Esophagus squamous epithelium (tissue), 4 donors: Measurements from ENCODE around the gene CD68.

Source experiments
- POLR2A ChIP-seq, 4 donors: fragments of 450-650 bp; IDR thresholded peaks; one replicate each; pipeline ENCODE4 v1.6.1; 2017; ENCODE audit warnings: antibody characterized with exemption in 4 of 4, mild to moderate bottlenecking in 4 of 4, moderate library complexity in 3 of 4
- TF ChIP-seq, protein P1 (sequence below), 6 experiments: fragments of 450-650 bp in 4 of 6; fragments of 200-600 bp in 2 of 6; sonication (generic) in 2 of 6; IDR thresholded peaks; one replicate each; pipeline ENCODE4 v1.5.1; 2016 to 2019; ENCODE audit warnings: antibody characterized with exemption in 6 of 6, mild to moderate bottlenecking in 4 of 6, moderate library complexity in 4 of 6

DNA sequence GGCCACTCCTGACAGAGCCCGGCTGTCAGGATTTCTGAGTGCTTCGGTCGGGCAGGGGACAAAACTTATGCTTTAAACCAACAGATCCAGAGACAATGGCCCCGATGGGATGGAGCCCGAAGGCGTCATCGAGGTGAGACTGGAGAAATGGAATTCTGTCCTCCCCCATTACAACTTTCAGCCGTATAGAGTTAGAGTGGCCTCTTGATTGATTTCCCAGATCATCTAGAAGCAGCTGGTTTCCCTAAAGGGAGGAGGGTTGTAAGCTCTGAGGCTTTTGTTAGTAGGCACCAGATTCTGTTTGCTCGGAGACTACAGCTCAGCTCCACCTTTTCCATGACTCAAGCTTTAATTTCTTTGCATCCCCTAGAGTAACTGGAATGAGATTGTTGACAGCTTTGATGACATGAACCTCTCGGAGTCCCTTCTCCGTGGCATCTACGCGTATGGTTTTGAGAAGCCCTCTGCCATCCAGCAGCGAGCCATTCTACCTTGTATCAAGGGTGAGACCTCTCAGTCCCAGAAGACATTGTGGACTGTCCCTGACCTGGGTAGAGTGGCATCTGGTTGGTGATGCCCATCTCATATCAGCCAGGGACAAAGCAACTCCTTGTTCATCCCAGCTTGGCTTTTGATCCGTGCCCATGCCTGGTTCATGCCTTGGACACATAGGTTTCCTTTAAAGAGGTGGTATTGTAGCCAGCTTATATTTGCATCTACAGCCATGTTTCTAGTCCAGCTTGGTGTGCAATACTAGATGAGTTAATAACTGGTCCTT is 5.1 kb upstream of the CD68 start:
- TF ChIP-seq, protein P1, sequence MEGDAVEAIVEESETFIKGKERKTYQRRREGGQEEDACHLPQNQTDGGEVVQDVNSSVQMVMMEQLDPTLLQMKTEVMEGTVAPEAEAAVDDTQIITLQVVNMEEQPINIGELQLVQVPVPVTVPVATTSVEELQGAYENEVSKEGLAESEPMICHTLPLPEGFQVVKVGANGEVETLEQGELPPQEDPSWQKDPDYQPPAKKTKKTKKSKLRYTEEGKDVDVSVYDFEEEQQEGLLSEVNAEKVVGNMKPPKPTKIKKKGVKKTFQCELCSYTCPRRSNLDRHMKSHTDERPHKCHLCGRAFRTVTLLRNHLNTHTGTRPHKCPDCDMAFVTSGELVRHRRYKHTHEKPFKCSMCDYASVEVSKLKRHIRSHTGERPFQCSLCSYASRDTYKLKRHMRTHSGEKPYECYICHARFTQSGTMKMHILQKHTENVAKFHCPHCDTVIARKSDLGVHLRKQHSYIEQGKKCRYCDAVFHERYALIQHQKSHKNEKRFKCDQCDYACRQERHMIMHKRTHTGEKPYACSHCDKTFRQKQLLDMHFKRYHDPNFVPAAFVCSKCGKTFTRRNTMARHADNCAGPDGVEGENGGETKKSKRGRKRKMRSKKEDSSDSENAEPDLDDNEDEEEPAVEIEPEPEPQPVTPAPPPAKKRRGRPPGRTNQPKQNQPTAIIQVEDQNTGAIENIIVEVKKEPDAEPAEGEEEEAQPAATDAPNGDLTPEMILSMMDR (IDR thresholded peaks at IDR 0.05) = no peak
- TF ChIP-seq POLR2A (IDR thresholded peaks at IDR 0.05) = no peak
